Measurements from ENCODE around the gene MDFI.

Gene MDFI

GRCh38 chr6:41614715-41615114 is 23.6 kb upstream of the MDFI start:
- no peak for TF ChIP-seq REST (IDR thresholded peaks at IDR 0.05; ENCODE audit: insufficient read depth in 1 of 2, low read depth in 2 of 2, low read length in 2 of 2)
- TF ChIP-seq TAF1 (IDR thresholded peaks at IDR 0.05; ENCODE audit: borderline replicate concordance, insufficient read depth, low read length), result no peak
- no peak for TF ChIP-seq POLR2AphosphoS5 (IDR thresholded peaks at IDR 0.05; ENCODE audit: low read depth, low read length)
- TF ChIP-seq FOXP2 (optimal IDR thresholded peaks at IDR 0.05; ENCODE audit: borderline replicate concordance, extremely low read depth, extremely low read length, insufficient read depth), result no peak
- TF ChIP-seq SIN3A (IDR thresholded peaks at IDR 0.05; ENCODE audit: borderline replicate concordance, insufficient read depth, low read length), result no peak

GRCh38 chr6:41615311-41615710 is 23.0 kb upstream of the MDFI start:
- TF ChIP-seq FOXP2 (optimal IDR thresholded peaks at IDR 0.05; ENCODE audit: borderline replicate concordance, extremely low read depth, extremely low read length, insufficient read depth) (no peak), POLR2AphosphoS5 (IDR thresholded peaks at IDR 0.05; ENCODE audit: low read depth, low read length) (no peak), SIN3A (IDR thresholded peaks at IDR 0.05; ENCODE audit: borderline replicate concordance, insufficient read depth, low read length) (no peak), REST (IDR thresholded peaks at IDR 0.05; ENCODE audit: insufficient read depth in 1 of 2, low read depth in 2 of 2, low read length in 2 of 2) (no peak), TAF1 (IDR thresholded peaks at IDR 0.05; ENCODE audit: borderline replicate concordance, insufficient read depth, low read length) (no peak)

GRCh38 chr6:41618598-41618997 is 19.7 kb upstream of the MDFI start:
- TF ChIP-seq TAF1 (IDR thresholded peaks at IDR 0.05; ENCODE audit: borderline replicate concordance, insufficient read depth, low read length), result no peak
- no peak for TF ChIP-seq POLR2AphosphoS5 (IDR thresholded peaks at IDR 0.05; ENCODE audit: low read depth, low read length)

- no peak for TF ChIP-seq REST (IDR thresholded peaks at IDR 0.05; ENCODE audit: insufficient read depth in 1 of 2, low read depth in 2 of 2, low read length in 2 of 2)
- no peak for TF ChIP-seq FOXP2 (optimal IDR thresholded peaks at IDR 0.05; ENCODE audit: borderline replicate concordance, extremely low read depth, extremely low read length, insufficient read depth)
- TF ChIP-seq SIN3A (IDR thresholded peaks at IDR 0.05; ENCODE audit: borderline replicate concordance, insufficient read depth, low read length), result no peak
- no peak for TF ChIP-seq TAF1 (IDR thresholded peaks at IDR 0.05; ENCODE audit: borderline replicate concordance, insufficient read depth, low read length)
- TF ChIP-seq POLR2AphosphoS5 (IDR thresholded peaks at IDR 0.05; ENCODE audit: low read depth, low read length), result no peak
Measured at GRCh38 chr6:41621367-41621766, 16.9 kb upstream of the MDFI start.

- TF ChIP-seq SIN3A (IDR thresholded peaks at IDR 0.05; ENCODE audit: borderline replicate concordance, insufficient read depth, low read length), result no peak
- TF ChIP-seq TAF1 (IDR thresholded peaks at IDR 0.05; ENCODE audit: borderline replicate concordance, insufficient read depth, low read length), result no peak
- TF ChIP-seq REST (IDR thresholded peaks at IDR 0.05; ENCODE audit: insufficient read depth in 1 of 2, low read depth in 2 of 2, low read length in 2 of 2), result no peak
- no peak for TF ChIP-seq POLR2AphosphoS5 (IDR thresholded peaks at IDR 0.05; ENCODE audit: low read depth, low read length)
- no peak for TF ChIP-seq FOXP2 (optimal IDR thresholded peaks at IDR 0.05; ENCODE audit: borderline replicate concordance, extremely low read depth, extremely low read length, insufficient read depth)
Measured at GRCh38 chr6:41621802-41622201, 16.5 kb upstream of the MDFI start.
